GM19099 (cell line): Measurements from ENCODE around the gene ARCN1.

Experiments used
- POLR2A ChIP-seq: IDR thresholded peaks from 3 replicates; pipeline ENCODE4 v1.6.1; 2011; ENCODE audit warnings: low read depth; ENCODE audit not compliant: insufficient read length; ENCODE audit errors: extremely low read depth

Gene ARCN1

DNA sequence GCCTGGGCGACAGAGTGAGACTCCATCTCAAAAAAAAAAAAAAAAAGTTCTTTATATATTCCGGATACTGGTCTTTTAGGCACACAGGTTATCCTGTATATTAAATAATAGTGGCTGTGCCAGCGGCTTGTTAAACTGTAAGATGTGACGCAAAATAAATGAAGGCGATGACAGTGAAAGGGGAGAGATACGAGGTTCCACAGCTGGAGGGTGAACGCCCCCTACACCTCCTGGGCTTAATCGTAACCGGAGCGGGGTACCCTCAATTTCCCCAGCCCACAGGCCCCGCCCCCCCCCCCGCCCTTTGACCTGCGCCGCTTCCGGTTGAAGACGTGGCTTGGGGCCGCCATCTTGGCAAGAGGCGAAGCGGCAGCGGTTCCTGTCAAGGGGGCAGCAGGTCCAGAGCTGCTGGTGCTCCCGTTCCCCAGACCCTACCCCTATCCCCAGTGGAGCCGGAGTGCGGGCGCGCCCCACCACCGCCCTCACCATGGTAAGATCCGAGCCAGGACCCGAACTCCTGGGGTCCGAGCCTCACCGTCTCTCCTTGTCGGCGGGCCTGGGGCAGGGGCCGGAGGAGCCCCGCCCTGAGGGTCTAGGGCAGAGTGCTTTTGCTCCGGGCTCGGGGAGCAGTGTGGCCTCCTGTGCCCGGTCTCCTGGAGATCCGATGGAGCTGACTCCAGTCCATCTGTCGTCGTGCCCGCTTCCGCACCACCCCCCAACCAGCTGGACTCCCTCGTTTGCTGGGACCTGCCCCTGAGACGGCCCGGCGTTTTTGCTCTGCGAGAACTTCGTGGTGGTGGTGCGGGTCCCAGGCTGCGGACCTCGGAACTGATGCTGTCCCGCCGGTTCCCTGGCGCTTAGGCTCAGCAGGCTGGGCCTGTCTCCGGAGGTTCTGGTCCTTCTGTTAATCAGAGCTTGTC is at the start of gene ARCN1:
Gene ARCN1 (plus strand): TSS at position 349 of the 920 bp plus-strand sequence. CDS start 139 bp downstream, at position 488.
- TF ChIP-seq POLR2A, result peak; percentile 94

DNA sequence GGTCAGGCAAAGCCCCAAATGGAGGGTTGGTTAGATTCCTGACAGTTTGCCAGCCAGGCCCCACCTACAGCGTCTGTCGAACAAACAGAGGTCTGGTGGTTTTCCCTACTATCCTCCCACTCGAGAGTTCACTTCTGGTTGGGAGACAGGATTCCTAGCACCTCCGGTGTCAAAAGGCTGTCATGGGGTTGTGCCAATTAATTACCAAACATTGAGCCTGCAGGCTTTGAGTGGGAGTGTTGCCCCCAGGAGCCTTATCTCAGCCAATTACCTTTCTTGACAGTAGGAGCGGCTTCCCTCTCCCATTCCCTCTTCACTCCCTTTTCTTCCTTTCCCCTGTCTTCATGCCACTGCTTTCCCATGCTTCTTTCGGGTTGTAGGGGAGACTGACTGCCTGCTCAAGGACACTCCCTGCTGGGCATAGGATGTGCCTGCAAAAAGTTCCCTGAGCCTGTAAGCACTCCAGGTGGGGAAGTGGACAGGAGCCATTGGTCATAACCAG is 49.6 kb upstream of the ARCN1 start:
- TF ChIP-seq POLR2A, result no peak

DNA sequence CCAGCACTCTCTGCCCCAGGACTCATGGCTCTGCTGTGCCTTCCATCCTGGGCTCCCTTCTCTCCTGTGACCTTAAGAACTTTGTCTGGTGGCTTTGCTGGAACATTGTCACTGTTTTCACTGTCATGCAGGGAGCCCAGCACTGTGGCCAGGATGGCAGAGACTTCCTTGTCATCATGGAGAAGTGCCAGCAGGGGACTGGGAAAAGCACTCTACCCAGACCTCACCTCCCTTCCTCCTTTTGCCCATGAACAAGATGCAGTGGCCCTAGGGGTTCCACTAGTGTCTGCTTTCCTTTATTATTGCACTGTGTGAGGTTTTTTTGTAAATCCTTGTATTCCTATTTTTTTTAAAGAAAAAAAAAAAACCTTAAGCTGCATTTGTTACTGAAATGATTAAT is 47.9 kb upstream of the ARCN1 start:
- TF ChIP-seq POLR2A, result no peak

DNA sequence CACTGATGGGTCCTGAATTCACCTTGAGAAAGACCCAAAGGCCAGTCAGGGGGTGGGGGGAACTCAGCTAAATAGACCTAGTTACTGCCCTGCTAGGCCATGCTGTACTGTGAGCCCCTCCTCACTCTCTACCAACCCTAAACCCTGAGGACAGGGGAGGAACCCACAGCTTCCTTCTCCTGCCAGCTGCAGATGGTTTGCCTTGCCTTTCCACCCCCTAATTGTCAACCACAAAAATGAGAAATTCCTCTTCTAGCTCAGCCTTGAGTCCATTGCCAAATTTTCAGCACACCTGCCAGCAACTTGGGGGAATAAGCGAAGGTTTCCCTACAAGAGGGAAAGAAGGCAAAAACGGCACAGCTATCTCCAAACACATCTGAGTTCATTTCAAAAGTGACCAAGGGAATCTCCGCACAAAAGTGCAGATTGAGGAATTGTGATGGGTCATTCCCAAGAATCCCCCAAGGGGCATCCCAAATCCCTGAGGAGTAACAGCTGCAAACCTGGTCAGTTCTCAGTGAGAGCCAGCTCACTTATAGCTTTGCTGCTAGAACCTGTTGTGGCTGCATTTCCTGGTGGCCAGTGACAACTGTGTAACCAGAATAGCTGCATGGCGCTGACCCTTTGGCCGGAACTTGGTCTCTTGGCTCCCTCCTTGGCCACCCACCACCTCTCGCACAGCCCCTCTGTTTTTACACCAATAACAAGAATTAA is 47.3 kb upstream of the ARCN1 start:
- no peak for TF ChIP-seq POLR2A

DNA sequence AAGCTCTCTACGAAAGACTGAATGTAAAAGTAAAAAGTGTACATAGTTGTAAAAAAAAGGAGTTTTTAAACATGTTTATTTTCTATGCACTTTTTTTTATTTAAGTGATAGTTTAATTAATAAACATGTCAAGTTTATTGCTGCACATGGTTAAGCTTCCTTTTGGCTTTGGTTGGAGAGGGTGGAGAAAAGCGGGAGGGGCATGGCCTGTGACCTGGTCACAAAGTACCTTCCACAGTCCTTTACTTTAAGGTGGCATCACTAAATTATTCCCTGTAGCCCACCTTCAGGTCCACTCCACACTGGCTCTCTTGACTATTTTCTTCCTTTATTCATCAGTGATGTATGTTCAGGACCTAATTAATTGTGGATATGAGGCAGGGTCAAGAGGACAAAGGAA is 45.5 kb upstream of the ARCN1 start:
- no peak for TF ChIP-seq POLR2A

DNA sequence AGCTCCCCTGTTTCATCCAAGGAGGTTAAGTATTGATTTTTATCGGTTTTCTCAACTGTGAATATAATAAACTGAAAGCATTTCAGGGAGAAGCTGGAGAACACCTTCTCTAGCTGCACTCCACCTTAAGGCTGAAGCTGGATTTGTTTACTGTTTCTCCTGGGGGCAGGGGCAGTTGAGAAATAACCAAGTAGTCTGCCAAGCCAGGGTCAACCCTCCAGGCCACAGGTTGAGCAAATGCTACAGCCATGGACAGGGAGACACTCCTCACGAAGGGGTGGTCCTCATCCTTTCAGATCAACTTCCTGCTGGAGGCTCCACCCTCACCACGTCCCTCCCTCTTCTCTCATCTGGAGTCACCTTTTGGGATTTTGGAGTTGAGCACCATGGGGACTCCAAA is 45.1 kb upstream of the ARCN1 start, which contains the start of gene TTC36:
Gene TTC36 (plus strand): TSS at position 366 of the 400 bp plus-strand sequence. CDS start 21 bp downstream, at position 387.
- TF ChIP-seq POLR2A, result no peak

DNA sequence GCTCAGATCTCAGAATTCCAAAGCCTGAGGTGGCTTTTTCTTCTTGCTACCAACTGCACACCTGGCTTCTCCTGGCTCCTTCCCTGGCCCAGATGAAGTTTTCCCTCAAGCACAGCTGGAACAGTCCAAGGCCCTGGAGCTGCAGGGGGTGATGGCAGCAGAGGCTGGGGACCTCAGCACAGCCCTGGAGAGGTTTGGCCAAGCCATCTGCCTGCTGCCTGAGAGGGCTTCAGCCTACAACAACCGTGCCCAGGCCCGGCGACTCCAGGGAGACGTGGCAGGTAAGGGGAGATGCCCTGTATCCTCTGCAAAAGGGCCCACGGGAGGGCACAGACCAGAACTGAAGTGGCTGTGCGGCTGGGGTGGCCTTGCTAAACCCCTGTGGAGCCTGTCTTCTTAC is 43.7 kb upstream of the ARCN1 start:
- no peak for TF ChIP-seq POLR2A

DNA sequence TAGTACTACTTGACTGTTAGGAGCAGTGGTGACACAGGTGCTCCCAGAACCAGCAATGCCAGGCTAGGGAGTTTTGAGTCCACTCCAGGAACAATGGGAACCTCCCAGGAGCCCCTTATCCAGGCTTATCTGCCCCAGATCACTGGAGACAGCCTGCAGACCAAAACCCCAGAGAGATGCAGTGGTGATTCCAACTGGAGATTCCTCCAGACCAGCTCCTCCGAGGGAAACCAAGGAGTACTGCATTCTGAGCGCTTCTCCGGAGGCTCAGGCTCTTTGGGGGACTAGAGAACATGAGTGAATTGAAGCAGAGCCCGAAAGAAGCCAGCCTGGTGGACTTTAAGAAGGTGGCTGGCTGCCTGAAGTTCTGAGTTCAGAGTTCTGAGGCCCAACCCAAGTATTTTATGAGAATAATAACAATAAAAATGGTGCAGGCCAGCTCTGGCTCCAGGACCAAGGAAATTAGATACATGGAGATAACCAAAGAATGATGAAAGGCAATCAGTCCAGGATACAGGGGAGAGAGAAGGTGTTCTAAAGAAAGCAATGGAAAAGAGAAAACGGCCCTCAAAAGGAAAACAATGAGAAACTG is 42.5 kb upstream of the ARCN1 start:
- TF ChIP-seq POLR2A, result no peak

DNA sequence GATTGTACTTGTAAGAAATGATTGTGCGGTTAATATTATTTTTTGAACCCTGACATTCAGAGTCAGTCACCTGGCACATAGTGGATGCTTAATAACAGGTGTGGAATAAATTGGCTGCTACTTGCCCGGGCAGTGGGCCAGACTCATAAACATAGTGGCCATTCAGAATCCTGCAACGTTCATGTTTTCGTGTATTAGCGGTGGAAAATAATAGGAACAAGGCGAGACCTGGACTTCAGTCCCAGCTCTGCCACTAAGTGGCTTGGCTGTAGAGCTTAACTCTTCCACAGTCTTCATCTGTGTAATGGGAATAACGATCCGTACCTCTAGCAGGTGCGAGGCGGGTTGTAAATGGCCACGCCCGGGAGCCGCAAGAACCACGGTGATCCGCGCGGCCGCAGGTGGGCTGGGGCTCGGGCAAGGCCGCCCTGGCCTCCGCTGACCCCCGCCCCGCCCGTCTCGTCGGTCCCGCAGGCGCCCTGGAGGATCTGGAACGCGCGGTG is 42.0 kb upstream of the ARCN1 start:
- TF ChIP-seq POLR2A, result no peak

DNA sequence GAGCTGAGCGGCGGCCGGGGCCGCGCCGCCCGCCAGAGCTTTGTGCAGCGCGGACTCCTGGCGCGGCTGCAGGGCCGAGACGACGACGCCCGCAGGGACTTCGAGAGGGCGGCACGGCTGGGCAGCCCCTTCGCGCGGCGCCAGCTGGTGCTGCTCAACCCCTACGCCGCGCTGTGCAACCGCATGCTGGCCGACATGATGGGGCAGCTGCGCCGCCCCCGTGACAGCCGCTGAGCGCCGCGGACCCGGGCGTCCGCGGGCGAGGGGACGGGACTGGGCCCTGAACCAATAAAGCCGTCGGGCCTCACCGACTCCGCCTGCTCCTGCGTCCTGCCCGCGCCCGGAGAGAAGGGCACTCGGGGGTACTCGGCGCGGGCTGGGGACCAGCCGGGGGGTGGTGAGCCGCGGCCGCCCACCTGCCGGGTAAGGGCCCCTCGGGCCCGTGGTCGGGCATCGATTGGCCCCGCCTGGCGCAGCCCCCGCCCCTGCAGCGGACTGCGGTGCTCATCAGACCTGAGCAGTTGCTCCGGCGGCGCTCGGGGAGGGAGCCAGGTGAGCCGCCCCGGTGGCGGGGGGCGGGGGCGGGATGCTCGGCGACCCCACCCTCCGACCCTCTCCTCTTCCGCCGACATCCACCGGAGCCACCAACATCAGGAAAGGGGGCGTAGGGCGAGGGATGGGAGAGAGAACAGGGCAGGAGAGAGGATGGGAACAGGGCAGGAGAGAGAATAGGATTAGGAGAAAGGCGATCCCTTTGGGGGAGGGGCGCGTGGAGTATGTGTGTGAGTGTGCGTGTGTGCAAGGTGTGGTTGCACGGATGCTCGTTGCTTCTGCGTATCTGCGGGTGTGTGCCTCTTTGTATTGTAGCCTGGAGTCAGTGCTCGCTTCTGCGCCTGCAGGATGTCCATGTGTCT is 41.3 kb upstream of the ARCN1 start, which contains the start of gene TMEM25:
Gene TMEM25 (plus strand): TSS at position 510 of the 914 bp plus-strand sequence. CDS start 610 bp downstream, outside the sequence.
- no peak for TF ChIP-seq POLR2A

DNA sequence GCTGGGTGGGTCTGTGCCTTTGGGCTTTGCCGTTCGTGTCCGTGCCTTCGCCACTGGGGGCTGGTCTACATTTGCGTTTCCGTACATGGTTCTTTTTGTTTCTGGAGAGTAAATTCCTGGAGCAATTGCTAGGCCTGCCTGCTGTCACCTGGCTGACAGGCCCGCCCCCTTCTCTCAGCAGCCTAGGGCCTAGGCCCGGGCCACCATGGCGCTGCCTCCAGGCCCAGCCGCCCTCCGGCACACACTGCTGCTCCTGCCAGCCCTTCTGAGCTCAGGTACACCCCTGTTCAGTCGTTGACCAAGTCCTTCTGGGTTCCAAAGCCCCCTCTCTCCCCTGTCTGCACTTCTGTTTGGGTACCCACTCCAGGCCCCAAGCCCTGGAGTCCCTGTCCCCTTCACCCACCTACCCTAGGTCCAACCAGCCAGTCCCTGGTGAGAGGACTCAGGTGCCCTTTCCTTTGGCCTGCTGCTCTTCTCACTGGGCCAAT is 40.6 kb upstream of the ARCN1 start:
- no peak for TF ChIP-seq POLR2A

DNA sequence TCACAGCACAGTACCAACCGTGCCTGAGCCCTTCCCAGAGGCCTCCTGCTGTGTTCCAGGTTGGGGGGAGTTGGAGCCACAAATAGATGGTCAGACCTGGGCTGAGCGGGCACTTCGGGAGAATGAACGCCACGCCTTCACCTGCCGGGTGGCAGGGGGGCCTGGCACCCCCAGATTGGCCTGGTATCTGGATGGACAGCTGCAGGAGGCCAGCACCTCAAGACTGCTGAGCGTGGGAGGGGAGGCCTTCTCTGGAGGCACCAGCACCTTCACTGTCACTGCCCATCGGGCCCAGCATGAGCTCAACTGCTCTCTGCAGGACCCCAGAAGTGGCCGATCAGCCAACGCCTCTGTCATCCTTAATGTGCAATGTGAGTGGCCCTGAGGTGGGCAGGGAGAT is 40.1 kb upstream of the ARCN1 start:
- no peak for TF ChIP-seq POLR2A

DNA sequence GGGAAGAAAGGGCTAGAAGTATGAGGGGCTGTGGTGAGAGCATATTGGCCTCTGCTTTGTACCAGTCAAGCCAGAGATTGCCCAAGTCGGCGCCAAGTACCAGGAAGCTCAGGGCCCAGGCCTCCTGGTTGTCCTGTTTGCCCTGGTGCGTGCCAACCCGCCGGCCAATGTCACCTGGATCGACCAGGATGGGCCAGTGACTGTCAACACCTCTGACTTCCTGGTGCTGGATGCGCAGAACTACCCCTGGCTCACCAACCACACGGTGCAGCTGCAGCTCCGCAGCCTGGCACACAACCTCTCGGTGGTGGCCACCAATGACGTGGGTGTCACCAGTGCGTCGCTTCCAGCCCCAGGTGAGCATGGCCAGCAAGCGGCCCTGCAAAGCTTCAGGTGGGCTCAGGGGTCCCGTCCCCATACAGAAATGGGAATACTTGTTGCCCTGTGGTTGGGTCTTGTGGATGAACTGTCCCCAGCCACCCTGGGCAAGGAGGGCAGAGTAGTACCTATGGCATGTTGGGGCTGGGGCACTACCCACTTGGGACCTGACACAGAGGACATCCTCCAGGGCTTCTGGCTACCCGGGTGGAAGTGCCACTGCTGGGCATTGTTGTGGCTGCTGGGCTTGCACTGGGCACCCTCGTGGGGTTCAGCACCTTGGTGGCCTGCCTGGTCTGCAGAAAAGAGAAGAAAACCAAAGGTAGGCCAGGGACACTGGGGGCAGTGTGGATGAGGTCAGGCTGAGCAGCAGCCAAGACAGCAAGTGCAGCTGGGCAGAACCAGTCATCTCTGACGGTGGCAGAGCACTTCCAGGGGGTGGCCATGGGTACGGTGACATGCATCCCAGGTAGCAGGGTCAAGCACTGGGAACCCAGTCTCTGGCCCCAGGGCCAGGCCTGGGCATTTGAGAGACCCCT is 39.1 kb upstream of the ARCN1 start:
- no peak for TF ChIP-seq POLR2A
